HEK293 (cell line): ENCODE measurements around the gene TMEM87B.

ENCODE experiments used
- CTCF ChIA-PET: fragments of 350-600 bp; formaldehyde crosslinking; extraction: SDS; loops from one replicate; lab custom pipeline; 2021; ENCODE audit warnings: antibody characterized with exemption; lab: Yijun Ruan, JAX
- POLR2A ChIA-PET: fragments of 300-600 bp; formaldehyde crosslinking; extraction: SDS; loops from one replicate; lab custom pipeline; 2020; ENCODE audit warnings: antibody characterized with exemption, inconsistent platforms; lab: Yijun Ruan, JAX
- H3K27ac ChIP-seq: fragments of 200-500 bp; sonication (Bioruptor generic); 2 replicates; pipeline ENCODE4 v1.5.1; 2014; ENCODE audit warnings: low read depth, low read length, control low read depth, inconsistent platforms; ENCODE audit errors: extremely low read depth
- H3K36me3 ChIP-seq, 2 experiments: fragments of 200-500 bp in 1 of 2; sonication (Bioruptor generic) in 1 of 2; 1 replicate in 1 of 2; 2 replicates in 1 of 2; pipeline ENCODE4 v1.5.1; 2014 to 2017; ENCODE audit warnings: inconsistent platforms in 2 of 2, low read length in 2 of 2; ENCODE audit not compliant: control insufficient read depth in 2 of 2, insufficient read depth in 1 of 2
- H3K4me1 ChIP-seq: fragments of 200-500 bp; sonication (Bioruptor generic); 2 replicates; pipeline ENCODE4 v1.5.1; 2014; ENCODE audit warnings: mild to moderate bottlenecking, low read length, inconsistent platforms; ENCODE audit not compliant: control insufficient read depth, insufficient read depth
- H3K4me3 ChIP-seq: 2 replicates; pipeline ENCODE4 v1.5.1; 2011; ENCODE audit warnings: low read depth, mild to moderate bottlenecking, control low read depth, low read length, moderate library complexity
- H3K9me3 ChIP-seq: fragments of 200-500 bp; sonication (Bioruptor generic); 2 replicates; pipeline ENCODE4 v1.5.1; 2014; ENCODE audit warnings: low read depth, low read length, inconsistent platforms; ENCODE audit not compliant: control insufficient read depth, insufficient read depth
- BCL6B ChIP-seq: fragments of 450-650 bp; formaldehyde crosslinking; IDR thresholded peaks from 2 replicates; pipeline ENCODE4 v1.5.1; 2017; ENCODE audit warnings: missing biosample characterization, missing genetic modification characterization
- GLI2 ChIP-seq: fragments of 450-650 bp; formaldehyde crosslinking; IDR thresholded peaks from 2 replicates; pipeline ENCODE4; 2017; ENCODE audit warnings: missing biosample characterization, missing genetic modification characterization, low read depth, borderline replicate concordance
- INSM2 ChIP-seq: fragments of 450-650 bp; formaldehyde crosslinking; IDR thresholded peaks from 2 replicates; pipeline ENCODE4 v1.5.1; 2016; ENCODE audit warnings: missing biosample characterization, missing genetic modification characterization
- KLF16 ChIP-seq: fragments of 450-650 bp; formaldehyde crosslinking; IDR thresholded peaks from 2 replicates; pipeline ENCODE4 v1.5.1; 2017; ENCODE audit warnings: missing biosample characterization, missing genetic modification characterization
- PRDM1 ChIP-seq: fragments of 450-650 bp; formaldehyde crosslinking; IDR thresholded peaks from 2 replicates; pipeline ENCODE4; 2016; ENCODE audit warnings: missing biosample characterization, missing genetic modification characterization
- PRDM2 ChIP-seq: fragments of 450-650 bp; formaldehyde crosslinking; IDR thresholded peaks from 2 replicates; pipeline ENCODE4 v1.5.1; 2016; ENCODE audit warnings: missing biosample characterization, missing genetic modification characterization, borderline replicate concordance
- SP3 ChIP-seq: fragments of 450-650 bp; formaldehyde crosslinking; IDR thresholded peaks from 2 replicates; pipeline ENCODE4 v1.5.1; 2016; ENCODE audit warnings: missing biosample characterization, missing genetic modification characterization
- YY1 ChIP-seq: fragments of 450-650 bp; formaldehyde crosslinking; IDR thresholded peaks from 2 replicates; pipeline ENCODE4 v1.5.1; 2018; ENCODE audit warnings: missing biosample characterization, missing genetic modification characterization
- ZBTB1 ChIP-seq: fragments of 450-650 bp; formaldehyde crosslinking; IDR thresholded peaks from 2 replicates; pipeline ENCODE4 v1.5.1; 2016; ENCODE audit warnings: missing biosample characterization, missing genetic modification characterization
- ZNF132 ChIP-seq: fragments of 450-650 bp; formaldehyde crosslinking; IDR thresholded peaks from 2 replicates; pipeline ENCODE4 v1.5.1; 2017; ENCODE audit warnings: missing biosample characterization, missing genetic modification characterization, borderline replicate concordance
- ZNF138 ChIP-seq: fragments of 450-650 bp; formaldehyde crosslinking; IDR thresholded peaks from 2 replicates; pipeline ENCODE4 v1.5.1; 2016; ENCODE audit warnings: missing biosample characterization, missing genetic modification characterization, borderline replicate concordance
- ZNF140 ChIP-seq: fragments of 450-650 bp; formaldehyde crosslinking; IDR thresholded peaks from 2 replicates; pipeline ENCODE4 v1.5.1; 2016; ENCODE audit warnings: missing biosample characterization, missing genetic modification characterization
- ZNF24 ChIP-seq: fragments of 450-650 bp; formaldehyde crosslinking; IDR thresholded peaks from 2 replicates; pipeline ENCODE4 v1.5.1; 2016; ENCODE audit warnings: missing biosample characterization, missing genetic modification characterization
- ZNF274 ChIP-seq, 2 experiments: fragments of 200-500 bp in 1 of 2; fragments of 450-650 bp in 1 of 2; sonication (Bioruptor generic) in 1 of 2; formaldehyde crosslinking in 1 of 2; IDR thresholded peaks; 2 replicates each; pipeline versions ENCODE4 v1.5.1 to v1.6.1; 2014 to 2016; ENCODE audit warnings: borderline replicate concordance in 1 of 2, inconsistent platforms in 1 of 2, low read length in 1 of 2, missing biosample characterization in 1 of 2, missing genetic modification characterization in 1 of 2
- ZNF350 ChIP-seq: fragments of 450-650 bp; formaldehyde crosslinking; IDR thresholded peaks from 2 replicates; pipeline ENCODE4 v1.5.0; 2017; ENCODE audit warnings: missing biosample characterization, mild to moderate bottlenecking, missing genetic modification characterization
- ZNF404 ChIP-seq: fragments of 450-650 bp; formaldehyde crosslinking; IDR thresholded peaks from 2 replicates; pipeline ENCODE4 v1.5.1; 2017; ENCODE audit warnings: missing biosample characterization, missing genetic modification characterization
- ZNF488 ChIP-seq: fragments of 450-650 bp; formaldehyde crosslinking; IDR thresholded peaks from 2 replicates; pipeline ENCODE4 v1.5.1; 2016; ENCODE audit warnings: missing biosample characterization, missing genetic modification characterization
- ZNF501 ChIP-seq: fragments of 450-650 bp; formaldehyde crosslinking; IDR thresholded peaks from 2 replicates; pipeline ENCODE4 v1.5.1; 2016; ENCODE audit warnings: missing biosample characterization, missing genetic modification characterization
- ZNF549 ChIP-seq: fragments of 450-650 bp; IDR thresholded peaks from 2 replicates; pipeline ENCODE4 v1.5.1; 2018; ENCODE audit warnings: missing biosample characterization, missing genetic modification characterization, mild to moderate bottlenecking, inconsistent platforms, moderate library complexity
- ZNF677 ChIP-seq: fragments of 450-650 bp; IDR thresholded peaks from 2 replicates; pipeline ENCODE4 v1.5.0; 2018; ENCODE audit warnings: missing biosample characterization, mild to moderate bottlenecking, missing genetic modification characterization, moderate library complexity
- ZNF768 ChIP-seq: fragments of 450-650 bp; formaldehyde crosslinking; IDR thresholded peaks from 2 replicates; pipeline ENCODE4 v1.5.1; 2018; ENCODE audit warnings: missing biosample characterization, mild to moderate bottlenecking, missing genetic modification characterization
- ZSCAN30 ChIP-seq: fragments of 450-650 bp; IDR thresholded peaks from 2 replicates; pipeline ENCODE4 v1.5.1; 2018; ENCODE audit warnings: missing biosample characterization, mild to moderate bottlenecking, missing genetic modification characterization, moderate library complexity
- TF ChIP-seq, protein P1 (sequence below): fragments of 450-650 bp; formaldehyde crosslinking; IDR thresholded peaks from 2 replicates; pipeline ENCODE4 v1.5.1; 2016; ENCODE audit warnings: missing biosample characterization, missing genetic modification characterization

TMEM87B gene

GRCh38 chr2:112061840-112062239, 6.8 kb downstream of the TMEM87B start (continued):
- TF ChIP-seq ZNF501 (no peak), ZNF350 (no peak), YY1 (tag by site-specific recombination) (no peak), GLI2 (no peak), ZNF677 (tag by site-specific recombination) (no peak), ZNF404 (no peak), KLF16 (tag by site-specific recombination) (no peak), ZSCAN30 (tag by site-specific recombination) (no peak), ZNF488 (tag by site-specific recombination) (no peak), PRDM1 (no peak), ZNF132 (tag by site-specific recombination) (no peak), ZBTB1 (tag by site-specific recombination) (no peak), ZNF274 (IDR thresholded peaks at IDR 0.05; ENCODE audit: low read length) (no peak), ZNF274 (tag by site-specific recombination; IDR thresholded peaks at IDR 0.05; ENCODE audit: borderline replicate concordance) (no peak)
- TF ChIP-seq, protein P1, sequence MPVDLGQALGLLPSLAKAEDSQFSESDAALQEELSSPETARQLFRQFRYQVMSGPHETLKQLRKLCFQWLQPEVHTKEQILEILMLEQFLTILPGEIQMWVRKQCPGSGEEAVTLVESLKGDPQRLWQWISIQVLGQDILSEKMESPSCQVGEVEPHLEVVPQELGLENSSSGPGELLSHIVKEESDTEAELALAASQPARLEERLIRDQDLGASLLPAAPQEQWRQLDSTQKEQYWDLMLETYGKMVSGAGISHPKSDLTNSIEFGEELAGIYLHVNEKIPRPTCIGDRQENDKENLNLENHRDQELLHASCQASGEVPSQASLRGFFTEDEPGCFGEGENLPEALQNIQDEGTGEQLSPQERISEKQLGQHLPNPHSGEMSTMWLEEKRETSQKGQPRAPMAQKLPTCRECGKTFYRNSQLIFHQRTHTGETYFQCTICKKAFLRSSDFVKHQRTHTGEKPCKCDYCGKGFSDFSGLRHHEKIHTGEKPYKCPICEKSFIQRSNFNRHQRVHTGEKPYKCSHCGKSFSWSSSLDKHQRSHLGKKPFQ, result no peak

DNA sequence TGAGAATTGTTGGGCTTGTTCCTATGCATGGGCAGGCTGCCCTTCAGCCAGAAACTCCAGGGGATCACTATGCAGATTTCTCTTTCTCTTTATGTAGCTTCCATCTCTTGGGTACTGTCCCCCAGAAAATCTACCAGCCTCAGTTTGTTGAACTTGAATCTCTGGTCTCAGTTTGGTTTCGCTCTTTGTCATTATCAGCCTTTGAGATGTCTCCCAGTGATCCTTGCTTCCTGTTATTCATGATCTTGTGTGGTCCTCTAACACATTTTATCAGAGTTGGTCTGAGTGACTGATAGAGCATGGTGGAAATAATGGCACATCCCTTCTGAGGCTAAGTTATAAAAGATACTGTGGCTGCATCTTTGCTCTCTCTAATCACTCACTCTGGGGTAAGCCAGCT, 7.8 kb downstream of the TMEM87B start:
- H3K9me3 ChIP-seq, result no peaks in the 10 kb centered on the region
- ChIA-PET POLR2A (no interaction called here), CTCF (no interaction called here)
- peaks cover 5 to 36% of the 10 kb centered on the region in 2 experiments; a peak in 2 of 3 replicates for H3K36me3 ChIP-seq
- no peaks in the 10 kb centered on the region for H3K4me1 ChIP-seq
- H3K4me3 ChIP-seq, result no peak overlapping the region
- no peak overlapping the region for H3K27ac ChIP-seq
- TF ChIP-seq ZNF24 (tag by site-specific recombination) (no peak), ZNF138 (tag by site-specific recombination) (no peak), BCL6B (tag by site-specific recombination) (no peak), SP3 (tag by site-specific recombination) (no peak), ZNF768 (no peak), ZNF140 (tag by site-specific recombination) (no peak), ZNF488 (tag by site-specific recombination) (no peak), ZNF501 (no peak), ZNF549 (no peak), PRDM1 (no peak), INSM2 (no peak), PRDM2 (tag by site-specific recombination) (no peak)
- TF ChIP-seq, protein P1, result no peak
